Activated T-cell treated with anti-CD3 and anti-CD28 coated beads, Interleukin-2, amount 50 U/mL, for 4 hours (primary cell): ENCODE results near the gene CEP350. TPM values are rescaled to one million over a fixed set of nuclear protein-coding genes. Genes with fewer than 3 reads are reported as not detected.

Experiments
- ATAC-seq, 2 donors: fragments of 200-7000 bp; cut with Tn5 transposase; one replicate each; pipeline ENCODE4 v1.10.0; 2021
- DNase-seq: peaks from one replicate; pipeline ENCODE4 v3.0.0-alpha.2; 2020
- H3K27me3 Mint-ChIP-seq: one replicate; pipeline ENCODE4 v1.8.0; 2021; ENCODE audit warnings: low read depth, mixed read lengths
- H3K36me3 Mint-ChIP-seq: one replicate; pipeline ENCODE4 v1.8.0; 2022; ENCODE audit warnings: mixed read lengths; ENCODE audit not compliant: insufficient read depth
- H3K4me1 Mint-ChIP-seq: one replicate; pipeline ENCODE4 v1.8.0; 2021; ENCODE audit warnings: low read depth, mixed read lengths
- H3K4me3 Mint-ChIP-seq: one replicate; pipeline ENCODE4 v1.8.0; 2021; ENCODE audit warnings: mild to moderate bottlenecking, moderate library complexity, mixed read lengths
- H3K9me3 Mint-ChIP-seq: one replicate; pipeline ENCODE4 v1.8.0; 2021; ENCODE audit warnings: mixed read lengths
- total RNA-seq, 3 donors: library from RNA; stranded (reverse); gene quantifications; one replicate each; pipeline ENCODE4 v1.2.1, GENCODE V29; 2021

CEP350 gene
- total RNA-seq, 3 donors from 2014 or later: 25.2 to 28.3 (median 28.1) TPM

DNA sequence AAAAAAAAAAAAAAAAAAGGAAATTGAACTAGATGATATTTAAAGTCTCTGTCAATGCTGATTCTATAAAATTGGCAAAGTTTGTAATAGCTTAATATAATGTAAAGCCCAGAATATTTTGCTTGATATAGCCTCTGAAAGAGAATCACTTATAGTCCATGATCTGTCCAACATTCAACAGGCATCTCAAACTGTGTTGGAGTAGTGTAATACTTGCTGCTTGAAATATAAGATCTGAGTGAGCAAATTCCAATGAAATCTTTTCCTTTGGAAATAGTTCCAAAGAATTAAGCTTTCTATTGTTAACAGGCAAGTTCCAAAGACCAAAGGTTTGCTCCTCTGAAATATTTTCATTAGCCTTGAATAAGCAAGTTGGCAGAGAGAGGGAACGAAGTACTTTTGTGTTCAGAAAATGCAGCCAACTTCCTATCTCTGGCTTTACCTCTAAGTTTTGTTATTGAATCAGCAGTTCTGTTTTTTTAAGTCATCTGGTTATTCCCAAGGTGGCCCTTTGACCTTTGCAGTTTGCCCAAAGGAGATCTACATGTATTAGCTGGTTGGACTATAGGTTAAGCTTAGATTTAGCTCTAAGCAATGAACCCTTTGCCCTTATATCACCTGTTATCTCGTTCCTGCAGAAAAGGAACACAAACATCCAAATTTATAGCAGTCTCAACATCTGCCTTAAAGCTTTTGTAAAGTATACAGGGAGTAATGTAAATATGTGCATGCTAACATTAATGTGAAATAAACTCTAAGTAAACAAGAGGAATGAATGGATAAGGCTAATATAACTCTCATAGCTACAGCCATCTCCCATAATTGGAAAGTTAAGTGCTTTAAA is 24.4 kb upstream of the CEP350 start:
- ATAC-seq: no peak

DNA sequence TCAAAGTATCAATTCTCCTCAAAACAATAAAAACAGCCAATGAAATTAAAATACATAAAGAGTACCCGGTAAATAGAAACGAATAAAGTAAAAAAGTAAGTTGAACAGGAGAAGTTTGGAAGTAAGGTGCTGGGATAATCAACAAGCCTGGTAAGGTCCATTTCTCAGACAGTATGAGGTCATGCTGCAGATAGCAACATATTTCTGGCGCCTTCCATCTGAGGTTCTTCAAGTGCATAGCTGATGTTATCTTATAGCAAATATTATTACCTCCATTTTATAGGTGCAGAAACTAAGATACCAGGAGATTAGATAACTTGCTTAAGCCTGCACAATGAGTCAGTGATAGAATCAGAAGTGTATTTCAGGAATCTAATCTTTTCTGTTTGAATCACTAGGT is 23.7 kb upstream of the CEP350 start:
- ATAC-seq: no peak
- DNase-seq: no peak
- Mint-ChIP-seq H3K9me3 (no peaks in the 10 kb centered on the region), H3K4me3 (no peak overlapping the region), H3K27me3 (peaks cover 3% of the 10 kb centered on the region), H3K4me1 (no peaks in the 10 kb centered on the region), H3K36me3 (no peaks in the 10 kb centered on the region)

More for the DNA sequence above, 24.4 kb upstream of the CEP350 start:
- Mint-ChIP-seq H3K9me3 (no peaks in the 10 kb centered on the region), H3K4me3 (no peak overlapping the region), H3K27me3 (peaks cover 3% of the 10 kb centered on the region), H3K4me1 (no peaks in the 10 kb centered on the region), H3K36me3 (no peaks in the 10 kb centered on the region)
- no peak for DNase-seq

DNA sequence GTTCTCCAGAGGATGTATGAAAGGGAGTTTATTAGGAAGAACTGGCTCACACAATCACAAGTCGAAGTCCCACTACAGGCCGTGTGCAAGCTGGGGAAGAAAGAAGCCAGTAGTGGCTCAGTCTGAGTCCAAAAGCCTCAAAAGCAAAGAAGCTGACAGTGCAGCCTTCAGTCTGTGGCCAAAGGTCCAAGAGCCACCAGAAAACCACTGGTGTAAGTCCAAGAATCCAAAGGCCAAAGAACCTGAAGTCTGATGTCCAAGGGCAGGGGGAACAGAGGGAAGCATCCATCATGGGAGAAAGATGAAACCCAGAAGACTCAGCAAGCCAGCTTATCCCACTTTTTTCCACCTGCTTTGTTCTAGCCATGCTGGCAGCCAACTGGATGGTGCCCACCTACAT is 21.4 kb upstream of the CEP350 start:
- Mint-ChIP-seq H3K4me3 (no peak overlapping the region), H3K27me3 (peaks cover 3% of the 10 kb centered on the region), H3K9me3 (no peaks in the 10 kb centered on the region), H3K4me1 (no peaks in the 10 kb centered on the region), H3K36me3 (no peaks in the 10 kb centered on the region)
- DNase-seq: no peak
- no peak for ATAC-seq

DNA sequence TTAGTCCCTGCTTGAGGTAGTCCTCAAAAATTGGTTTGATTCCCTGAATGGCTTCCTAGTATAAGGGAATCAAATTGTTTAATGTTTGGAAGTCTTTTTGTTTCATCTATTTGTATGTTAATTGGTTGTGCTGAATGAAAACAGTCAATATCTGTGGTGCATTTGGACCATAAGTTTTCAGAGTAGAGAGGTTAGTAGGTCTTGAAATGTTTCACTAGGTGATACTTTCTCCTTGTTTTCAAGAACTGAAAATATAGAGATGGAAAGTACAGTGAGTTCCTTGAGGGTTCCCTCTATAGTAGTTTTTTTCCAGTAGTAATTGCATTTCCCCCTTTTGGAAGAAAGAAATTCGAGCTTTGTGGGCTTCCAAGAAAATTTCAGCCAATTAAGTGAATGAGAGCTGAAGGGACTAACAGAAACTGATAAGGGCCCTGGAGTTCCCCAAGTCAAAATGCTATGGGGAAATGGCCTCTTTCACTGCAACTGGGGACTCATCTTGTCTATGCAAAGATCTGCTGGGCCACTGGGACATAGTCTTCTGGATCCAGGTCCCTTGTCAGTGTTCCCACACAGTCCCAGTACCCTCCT is 18.6 kb upstream of the CEP350 start:
- H3K4me3 Mint-ChIP-seq: no peak overlapping the region
- no peak for DNase-seq
- no peaks in the 10 kb centered on the region for H3K4me1 Mint-ChIP-seq
- H3K36me3 Mint-ChIP-seq: no peaks in the 10 kb centered on the region
- peaks cover 3% of the 10 kb centered on the region for H3K27me3 Mint-ChIP-seq
- H3K9me3 Mint-ChIP-seq: no peaks in the 10 kb centered on the region
- ATAC-seq: no peak

DNA sequence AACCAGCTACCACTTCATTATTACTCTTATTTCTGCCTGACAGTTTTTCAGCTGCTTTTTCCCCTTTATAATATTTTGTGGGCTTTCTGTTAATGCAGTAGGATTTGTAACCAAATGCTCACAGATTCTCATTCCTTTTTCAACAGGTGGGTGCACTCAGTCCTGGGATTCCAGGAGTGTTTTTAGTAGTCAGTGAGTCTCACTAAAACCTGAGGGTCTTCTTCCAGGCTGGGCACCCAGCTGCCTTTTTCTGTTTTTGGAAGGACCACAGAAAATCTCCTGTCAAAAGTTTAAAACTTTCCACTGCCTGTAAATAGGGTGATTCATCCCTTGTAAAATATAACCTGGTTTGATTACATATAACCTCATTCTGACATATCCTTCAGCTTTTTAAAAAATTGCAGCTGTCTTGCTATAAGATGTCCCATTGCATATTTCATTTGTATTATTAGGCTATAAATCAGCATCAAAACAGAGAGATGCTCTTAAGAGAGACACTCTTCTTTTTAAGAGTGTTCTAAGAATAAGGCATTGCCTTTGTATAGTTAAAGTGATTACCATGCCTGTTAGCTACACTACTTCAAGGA is 16.8 kb upstream of the CEP350 start:
- H3K4me1 Mint-ChIP-seq: no peaks in the 10 kb centered on the region
- DNase-seq (no peak), ATAC-seq (no peak)
- H3K27me3 Mint-ChIP-seq: peaks cover 3% of the 10 kb centered on the region
- H3K9me3 Mint-ChIP-seq: no peaks in the 10 kb centered on the region
- H3K36me3 Mint-ChIP-seq: no peaks in the 10 kb centered on the region
- H3K4me3 Mint-ChIP-seq: no peak overlapping the region

DNA sequence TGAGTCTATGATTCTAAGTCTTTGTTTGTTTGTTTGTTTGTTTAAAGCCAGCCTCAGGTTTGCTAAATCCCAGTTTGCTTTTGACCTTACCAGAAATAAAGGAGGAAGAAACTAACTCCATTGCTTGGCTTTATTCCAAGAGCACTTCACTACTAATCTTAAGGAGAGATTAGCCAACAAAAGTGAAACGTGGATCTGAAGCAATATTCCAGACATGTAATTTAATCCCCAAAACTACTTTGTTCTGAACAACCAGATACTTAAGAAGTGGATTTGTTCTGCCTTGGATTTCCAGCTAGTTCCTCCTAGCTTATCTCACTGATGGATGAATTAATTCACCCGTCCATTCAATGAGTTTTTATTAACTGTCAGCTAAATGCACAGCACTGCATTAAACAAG is 15.9 kb upstream of the CEP350 start:
- no peaks in the 10 kb centered on the region for H3K36me3 Mint-ChIP-seq
- no peaks in the 10 kb centered on the region for H3K9me3 Mint-ChIP-seq
- ATAC-seq: no peak
- no peaks in the 10 kb centered on the region for H3K4me1 Mint-ChIP-seq
- no peak for DNase-seq
- H3K4me3 Mint-ChIP-seq: no peak overlapping the region
- H3K27me3 Mint-ChIP-seq: peaks cover 3% of the 10 kb centered on the region

DNA sequence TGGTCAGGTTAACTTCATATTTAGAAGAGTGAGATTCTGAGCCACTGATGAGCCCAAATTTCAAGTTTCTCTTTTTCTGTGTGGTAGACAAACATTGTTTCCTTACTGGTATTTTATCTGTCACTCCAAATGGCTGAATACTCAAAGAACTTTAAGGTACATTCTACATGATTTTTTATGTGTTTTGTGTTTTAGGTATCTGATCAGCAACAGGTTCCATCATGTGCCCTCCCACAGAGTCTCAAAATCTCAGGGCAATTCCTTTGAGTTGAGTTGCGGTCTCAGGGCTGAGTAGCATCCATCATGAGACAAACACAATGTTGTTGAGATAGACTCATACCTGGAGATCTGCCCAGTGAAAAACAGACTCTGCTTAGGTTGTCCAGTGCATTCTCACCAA is 14.7 kb upstream of the CEP350 start:
- no peaks in the 10 kb centered on the region for H3K27me3 Mint-ChIP-seq
- H3K36me3 Mint-ChIP-seq: no peaks in the 10 kb centered on the region
- no peaks in the 10 kb centered on the region for H3K9me3 Mint-ChIP-seq
- H3K4me1 Mint-ChIP-seq: no peaks in the 10 kb centered on the region
- ATAC-seq (no peak), DNase-seq (no peak)
- H3K4me3 Mint-ChIP-seq: no peak overlapping the region

DNA sequence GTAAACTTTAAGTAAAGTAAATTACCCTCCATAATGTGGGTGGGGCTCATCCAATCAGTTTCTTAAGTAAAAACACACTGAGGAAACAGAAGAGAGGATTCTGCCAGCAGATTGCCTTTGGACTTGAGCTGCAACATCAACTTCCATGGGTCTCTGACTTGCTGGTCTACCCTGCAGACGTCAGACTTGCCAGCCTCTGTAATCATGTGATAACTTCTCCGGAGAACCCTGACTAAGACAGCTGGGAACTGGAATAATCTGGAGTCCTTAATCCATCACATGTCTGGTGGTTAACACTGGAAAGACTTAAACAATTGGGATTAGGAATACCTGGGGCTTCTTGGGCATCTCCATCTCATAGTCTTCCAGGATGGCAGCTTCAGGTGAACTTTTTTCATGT is 13.2 kb upstream of the CEP350 start:
- no peaks in the 10 kb centered on the region for H3K36me3 Mint-ChIP-seq

DNA sequence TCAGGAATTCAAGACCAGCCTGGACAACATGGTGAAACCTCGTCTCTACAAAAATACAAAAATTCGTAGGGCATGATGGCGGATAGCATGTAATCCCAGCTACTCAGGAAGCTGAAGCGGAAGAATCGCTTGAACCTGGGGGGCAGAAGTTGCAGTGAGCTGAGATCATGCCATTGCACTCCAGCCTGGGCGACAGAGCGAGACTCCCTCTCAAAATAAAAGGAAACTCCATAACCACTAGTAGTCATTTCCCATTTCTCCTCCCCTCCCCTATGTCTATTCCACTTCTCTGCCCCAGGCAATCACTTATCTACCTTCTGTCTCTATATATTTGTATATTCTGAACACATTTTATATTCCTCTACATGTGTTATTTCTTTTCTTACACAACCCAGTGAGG is 4.0 kb upstream of the CEP350 start:
- no peaks in the 10 kb centered on the region for H3K36me3 Mint-ChIP-seq
- no peaks in the 10 kb centered on the region for H3K9me3 Mint-ChIP-seq

More for the DNA sequence above, 13.2 kb upstream of the CEP350 start:
- H3K9me3 Mint-ChIP-seq: no peaks in the 10 kb centered on the region
- H3K4me1 Mint-ChIP-seq: no peaks in the 10 kb centered on the region
- ATAC-seq (no peak), DNase-seq (no peak)
- no peak overlapping the region for H3K4me3 Mint-ChIP-seq
- no peaks in the 10 kb centered on the region for H3K27me3 Mint-ChIP-seq

DNA sequence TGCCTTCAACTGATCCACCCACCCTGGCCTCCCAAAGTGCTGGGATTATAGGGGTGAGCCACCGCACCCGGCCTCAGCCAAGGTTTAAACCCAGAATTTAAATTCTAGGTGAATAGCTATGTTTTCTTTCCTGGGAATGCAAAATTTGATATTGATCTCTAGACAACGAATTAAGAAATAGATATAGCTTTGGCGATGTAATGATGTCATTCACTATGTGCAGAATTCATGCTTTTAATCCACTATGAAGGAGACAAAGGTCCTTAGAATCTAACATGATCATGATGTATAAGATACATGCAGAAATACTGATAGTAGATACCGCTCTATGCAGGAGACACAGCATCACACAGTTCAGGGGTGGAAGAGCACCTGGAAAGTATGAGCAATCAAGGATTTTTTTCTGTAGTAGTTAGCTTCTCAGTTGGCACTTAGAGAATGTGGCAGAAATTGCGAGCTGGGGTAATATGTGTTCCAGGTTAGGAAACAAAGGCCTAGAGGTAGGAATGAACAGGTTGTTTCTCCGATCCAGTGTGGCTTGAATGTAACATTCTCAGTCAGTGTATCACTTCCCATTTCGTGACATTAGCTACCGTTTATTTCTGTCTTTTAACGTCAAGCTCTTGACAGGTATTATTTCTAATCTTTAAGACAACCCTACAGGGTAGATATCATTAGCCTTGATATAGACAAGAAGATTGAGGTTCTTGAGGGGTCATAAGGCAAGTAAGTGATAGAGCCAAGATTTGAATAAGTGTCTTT is 3.0 kb upstream of the CEP350 start:
- Mint-ChIP-seq H3K36me3 (no peaks in the 10 kb centered on the region), H3K9me3 (no peaks in the 10 kb centered on the region), H3K27me3 (no peaks in the 10 kb centered on the region), H3K4me1 (peaks cover 39% of the 10 kb centered on the region), H3K4me3 (no peak overlapping the region)
- no peak for ATAC-seq
- DNase-seq: no peak

More for the DNA sequence above, 4.0 kb upstream of the CEP350 start:
- DNase-seq (no peak), ATAC-seq (no peak)
- Mint-ChIP-seq H3K4me3 (no peak overlapping the region), H3K4me1 (peaks cover 30% of the 10 kb centered on the region), H3K27me3 (no peaks in the 10 kb centered on the region)

DNA sequence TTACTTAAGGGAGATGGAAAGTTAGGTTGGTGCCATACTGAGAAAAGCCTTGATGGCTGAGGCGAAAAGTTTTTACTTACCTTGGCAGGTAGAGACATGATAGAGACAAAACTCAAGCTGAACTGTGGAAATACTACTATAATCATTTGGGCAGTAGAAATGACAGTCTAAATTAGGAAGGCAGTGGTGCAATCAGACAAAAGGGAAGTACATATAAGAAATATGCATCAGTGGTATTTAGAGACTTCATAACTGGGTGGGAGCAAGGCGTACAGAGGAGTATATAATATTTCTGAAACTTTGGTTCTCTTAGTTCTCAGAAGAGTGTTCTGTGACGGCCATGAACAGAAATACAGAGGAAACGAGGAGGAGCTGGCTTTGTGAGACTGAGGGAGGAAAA is 2.4 kb upstream of the CEP350 start:
- DNase-seq: no peak
- Mint-ChIP-seq H3K4me3 (peak overlapping the region; percentile 14), H3K36me3 (no peaks in the 10 kb centered on the region), H3K9me3 (no peaks in the 10 kb centered on the region), H3K4me1 (peaks cover 44% of the 10 kb centered on the region), H3K27me3 (no peaks in the 10 kb centered on the region)
- no peak for ATAC-seq

DNA sequence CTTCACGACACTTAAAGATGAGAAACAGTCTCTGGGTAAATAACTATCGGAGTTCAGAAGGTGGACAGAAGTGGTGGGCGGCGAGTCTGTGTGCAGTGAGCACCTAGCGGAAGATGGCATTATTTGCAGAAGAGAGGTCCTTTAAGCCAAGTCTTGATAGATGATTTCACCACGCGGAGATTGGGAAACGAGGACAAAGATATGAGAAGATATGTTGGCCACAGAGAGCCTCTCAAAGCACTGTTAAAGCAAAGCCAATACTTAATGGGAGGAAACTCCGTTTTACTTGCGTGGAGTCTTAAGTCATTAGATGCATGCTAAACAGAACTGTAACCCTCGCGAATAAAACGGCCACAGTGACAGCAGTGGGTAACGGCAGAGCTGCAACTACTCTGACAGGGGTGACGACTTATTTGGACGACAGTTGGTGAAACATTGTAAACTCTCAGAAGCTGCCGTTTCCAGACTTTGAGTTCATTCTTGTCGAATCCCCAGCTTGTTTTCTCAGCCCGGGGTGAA is 577 bp upstream of the CEP350 start:
- DNase-seq: peak; percentile 16
- H3K4me1 Mint-ChIP-seq: peaks cover 53% of the 10 kb centered on the region
- peak; percentile 14 to 22 for ATAC-seq
- H3K36me3 Mint-ChIP-seq: no peaks in the 10 kb centered on the region
- peak overlapping the region; percentile 88 for H3K4me3 Mint-ChIP-seq
- H3K9me3 Mint-ChIP-seq: no peaks in the 10 kb centered on the region
- H3K27me3 Mint-ChIP-seq: no peaks in the 10 kb centered on the region

DNA sequence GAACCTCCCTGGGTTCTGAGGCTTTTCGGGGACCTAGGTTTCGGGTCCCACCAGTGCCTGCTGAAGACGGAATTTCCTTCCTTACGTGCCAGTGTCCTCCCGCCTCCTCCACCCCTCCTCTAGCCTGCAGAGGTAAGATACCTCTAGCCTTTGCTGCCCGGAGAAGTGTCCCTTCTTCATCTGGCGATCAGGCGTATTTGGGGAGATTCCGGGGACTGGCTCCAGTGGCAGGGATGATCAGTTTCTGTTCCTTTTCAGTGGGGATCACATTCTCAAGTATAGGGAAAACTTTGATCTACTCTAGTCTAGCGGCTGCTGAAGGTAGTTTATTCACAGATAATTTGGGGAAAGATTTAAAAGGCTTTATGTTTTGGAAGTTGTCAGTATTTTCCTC is 674 bp downstream of the CEP350 start:
- Mint-ChIP-seq H3K36me3 (peaks cover 3% of the 10 kb centered on the region), H3K27me3 (no peaks in the 10 kb centered on the region), H3K4me3 (peak overlapping the region; percentile 88), H3K9me3 (no peaks in the 10 kb centered on the region), H3K4me1 (peaks cover 59% of the 10 kb centered on the region)
- no peak for DNase-seq
- ATAC-seq: no peak

DNA sequence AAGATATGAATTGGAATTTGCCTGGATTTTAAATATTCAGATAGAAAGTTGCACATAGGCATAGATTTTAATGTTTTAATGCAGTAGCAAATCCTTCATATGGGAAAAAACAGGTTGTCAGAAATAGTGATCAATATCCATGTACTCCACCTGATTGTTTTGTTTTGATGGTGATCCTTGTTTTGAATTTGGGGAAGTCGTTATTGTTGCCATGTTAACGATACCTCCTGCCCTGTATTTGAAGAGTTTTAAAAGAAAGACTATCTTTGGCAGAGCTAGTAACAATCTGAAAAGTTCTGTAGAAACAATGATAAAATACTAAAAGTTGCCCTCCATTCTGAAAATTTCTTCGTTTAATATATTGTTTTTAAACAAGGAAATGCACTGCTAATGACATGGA is 1.1 kb downstream of the CEP350 start:
- peak overlapping the region; percentile 88 for H3K4me3 Mint-ChIP-seq
- no peak for DNase-seq
- no peak for ATAC-seq
- H3K27me3 Mint-ChIP-seq: no peaks in the 10 kb centered on the region
- H3K4me1 Mint-ChIP-seq: peaks cover 61% of the 10 kb centered on the region
- H3K36me3 Mint-ChIP-seq: peaks cover 3% of the 10 kb centered on the region
- H3K9me3 Mint-ChIP-seq: no peaks in the 10 kb centered on the region
